Measurements from ENCODE around the gene OR4E1. TPM values are rescaled to one million over a fixed set of nuclear protein-coding genes. Genes with fewer than 3 reads are reported as not detected.
"Not testable (repeated sequence)": the region's sequence is repeated elsewhere in the genome, so short reads cannot be mapped to it uniquely, and the experiment has no call there.

Gene OR4E1
- polyA plus RNA-seq (2013, experiment 1 of 2; ENCODE audit: insufficient read length) = not detected
- not detected for polyA plus RNA-seq (2013, experiment 2 of 2; ENCODE audit: insufficient read length)

GRCh38 chr14:21673718-21674117 is at the start of gene OR4E1:
Gene OR4E1, minus strand, starts transcription at chr14:21673818. Its CDS starts 2,883 bp downstream, at chr14:21670935.
- no peak for DNase-seq

GRCh38 chr14:21721504-21721903 is 47.9 kb upstream of the OR4E1 start:
- no peak for DNase-seq

DNA sequence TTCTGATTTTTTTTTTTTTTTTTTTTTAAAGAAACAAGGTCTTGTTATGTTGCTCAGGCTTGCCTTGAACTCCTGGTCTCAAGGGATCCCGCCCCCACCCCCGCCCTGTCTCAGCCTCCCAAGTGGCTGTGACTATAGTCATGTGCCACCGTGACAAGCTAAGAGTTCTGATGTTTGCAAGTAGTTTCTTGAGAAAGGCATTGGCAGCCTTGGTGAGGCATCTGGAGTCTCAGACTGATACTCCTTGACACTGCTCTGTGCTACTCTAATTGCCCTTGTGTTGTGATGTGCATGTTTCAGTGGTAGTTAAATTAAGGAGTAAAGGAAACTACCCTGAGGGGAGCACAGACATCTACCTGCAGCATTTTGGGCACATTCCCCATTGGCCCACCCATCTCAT is 46.2 kb upstream of the OR4E1 start:
- DNase-seq = no peak

- DNase-seq = no peak
Measured at GRCh38 chr14:21714318-21714929, 40.8 kb upstream of the OR4E1 start.

- DNase-seq = no peak
Measured at GRCh38 chr14:21712036-21712435, 38.4 kb upstream of the OR4E1 start.

DNA sequence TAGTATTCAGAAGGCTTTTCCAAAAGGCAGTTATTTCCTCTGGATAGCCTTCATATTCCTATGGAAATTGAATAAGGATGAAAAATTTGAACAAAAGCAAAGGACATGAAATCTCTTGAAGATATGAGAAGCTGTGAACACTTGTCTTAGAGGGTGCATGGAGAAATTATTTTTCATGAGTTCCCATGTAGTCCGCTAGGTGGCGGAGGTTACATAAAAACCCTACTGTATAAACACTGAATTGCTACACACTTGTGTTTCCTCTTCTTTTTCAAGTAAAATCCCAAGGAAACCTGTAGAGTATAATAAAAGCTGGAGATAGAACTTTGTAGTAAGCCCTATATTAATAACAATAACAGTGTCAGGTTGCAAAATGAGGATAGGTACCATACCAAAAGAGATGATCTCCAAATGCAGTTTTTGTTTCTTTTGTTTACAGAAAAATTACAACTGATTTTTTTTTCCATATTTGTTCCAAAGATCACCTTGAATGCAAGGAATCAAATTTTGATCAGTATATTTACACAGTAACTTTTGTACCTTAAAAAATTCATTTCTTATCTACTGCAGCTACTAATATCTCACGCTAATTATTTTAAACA is 37.8 kb upstream of the OR4E1 start:
- DNase-seq = peak; percentile 31

DNA sequence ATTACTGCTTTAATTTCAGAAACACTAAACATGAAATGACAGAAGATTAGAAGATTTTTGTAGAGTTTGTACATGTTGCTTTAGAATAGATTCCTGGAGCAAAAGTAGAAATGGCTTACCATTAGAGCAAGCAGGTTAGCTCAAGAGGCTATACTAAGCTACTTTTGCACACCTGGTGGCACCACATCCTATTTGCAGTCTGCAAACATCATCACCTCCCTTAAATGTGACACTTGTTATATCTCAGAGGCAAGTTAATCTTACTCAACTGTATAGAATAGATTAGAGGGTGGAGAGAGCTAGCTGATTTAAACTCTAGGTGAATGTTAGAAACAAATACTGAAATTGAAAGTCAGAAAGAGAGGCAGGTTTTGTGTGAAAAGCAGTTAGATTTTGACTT is 30.7 kb upstream of the OR4E1 start:
- DNase-seq = no peak

GRCh38 chr14:21703357-21704326 is 30.0 kb upstream of the OR4E1 start:
- DNase-seq = no peak

DNA sequence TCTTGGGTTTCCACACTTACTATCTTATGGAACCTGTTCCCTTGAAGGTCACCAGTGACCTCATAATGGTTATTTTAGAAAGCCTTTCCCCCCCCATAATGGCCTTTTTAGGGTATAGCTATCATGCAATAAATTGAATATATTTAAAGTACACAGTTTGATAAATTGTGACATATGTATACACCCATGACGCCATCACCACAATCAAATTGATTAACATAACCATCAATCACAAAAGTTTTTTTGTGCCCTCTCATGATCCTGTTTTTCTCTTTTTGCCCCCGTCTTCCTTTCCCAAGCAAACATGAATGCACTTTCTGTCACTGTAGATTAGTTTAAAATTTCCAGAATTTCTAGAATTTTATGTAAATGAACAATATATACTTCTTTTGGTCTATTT is 28.7 kb upstream of the OR4E1 start:
- DNase-seq = no peak

GRCh38 chr14:21699551-21699950 is 25.9 kb upstream of the OR4E1 start:
- DNase-seq = no peak

- DNase-seq = not testable (repeated sequence)
Measured at GRCh38 chr14:21698538-21698937, 24.9 kb upstream of the OR4E1 start.

GRCh38 chr14:21697662-21698061 is 24.0 kb upstream of the OR4E1 start:
- not testable (repeated sequence) for DNase-seq

DNA sequence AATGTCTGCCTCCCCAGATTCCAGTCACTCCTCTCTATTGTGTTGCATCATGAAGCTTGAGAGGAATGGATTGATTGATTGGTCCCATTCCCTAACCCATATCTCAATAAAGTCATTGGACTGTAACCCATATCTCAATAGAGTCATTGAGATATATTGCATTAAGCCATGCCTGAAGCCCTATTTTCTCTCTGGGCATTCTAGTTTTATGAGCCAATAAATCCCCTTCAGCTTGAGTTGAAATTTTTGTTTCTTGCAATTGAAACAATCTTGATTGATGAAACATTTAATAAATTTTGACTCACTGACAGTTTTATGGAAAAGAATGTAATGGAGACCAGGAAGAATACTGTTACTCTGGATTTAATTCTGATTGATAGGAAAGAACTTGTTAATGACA is 20.8 kb upstream of the OR4E1 start:
- no peak for DNase-seq

GRCh38 chr14:21686468-21686867 is 12.8 kb upstream of the OR4E1 start:
- no peak for DNase-seq

DNA sequence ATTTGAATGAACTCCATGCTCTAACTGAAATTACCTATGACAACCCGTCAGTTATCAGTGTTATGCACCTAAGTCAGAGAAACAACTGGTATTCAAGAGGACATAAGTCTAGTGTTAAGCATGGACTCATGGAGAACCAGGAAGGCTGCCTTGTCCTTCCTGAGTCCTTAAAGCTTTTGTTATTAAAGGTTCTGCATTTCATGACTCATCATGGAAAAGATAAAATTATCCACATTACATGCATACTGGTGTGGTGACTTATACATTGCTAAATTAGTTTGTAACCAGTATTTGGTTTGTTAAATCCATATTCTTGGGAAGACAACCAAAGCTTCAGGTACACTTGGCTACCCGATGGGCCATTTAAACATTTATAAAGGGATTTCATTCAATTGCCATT is 6.5 kb upstream of the OR4E1 start:
- DNase-seq = peak; percentile 73

GRCh38 chr14:21675566-21675965 is 1.9 kb upstream of the OR4E1 start:
- DNase-seq = no peak

DNA sequence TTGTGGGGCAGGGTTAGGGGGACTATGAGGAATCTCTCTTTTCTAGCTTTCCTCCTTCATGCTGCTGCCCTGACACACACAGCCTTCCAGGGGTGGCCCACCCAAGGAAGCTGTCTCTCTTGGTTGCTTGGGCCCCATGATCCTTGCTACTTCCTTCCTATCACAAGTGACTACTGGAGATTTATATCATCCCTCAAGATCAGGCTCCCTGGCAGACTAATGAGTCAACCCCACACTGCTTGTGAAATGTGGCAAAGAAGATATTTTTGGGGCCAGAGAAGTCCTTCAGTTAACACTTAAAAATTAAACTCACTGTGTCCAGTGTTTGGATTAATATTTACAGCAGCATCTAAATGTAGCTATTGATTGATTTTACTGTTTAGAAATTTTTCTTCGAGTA is 1.5 kb downstream of the OR4E1 start:
- DNase-seq = peak; percentile 1

- DNase-seq = no peak
Measured at GRCh38 chr14:21671371-21671770, 2.2 kb downstream of the OR4E1 start.

- DNase-seq = no peak
Measured at GRCh38 chr14:21669284-21669683, 4.3 kb downstream of the OR4E1 start.

GRCh38 chr14:21668377-21668776 is 5.2 kb downstream of the OR4E1 start:
- peak; percentile 80 for DNase-seq

- DNase-seq = no peak
Measured at GRCh38 chr14:21656980-21657379, 16.6 kb downstream of the OR4E1 start.

DNA sequence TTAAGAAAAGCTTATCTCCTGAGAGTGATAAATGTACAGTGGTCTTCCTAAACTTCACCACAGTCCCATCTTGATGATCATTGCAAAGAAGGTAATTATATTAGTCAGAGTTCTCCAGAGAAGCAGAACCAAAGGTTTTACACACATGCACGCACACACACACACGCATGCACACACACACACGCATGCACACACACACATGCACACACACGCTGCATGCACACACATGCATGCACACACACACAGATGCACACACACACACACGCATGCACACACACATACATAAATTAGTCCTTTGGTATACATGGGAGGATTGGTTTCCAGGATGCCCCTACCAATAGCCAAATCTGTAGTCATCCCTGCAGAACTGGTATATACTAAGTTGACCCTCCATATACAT is 19.4 kb downstream of the OR4E1 start:
- no peak for DNase-seq

GRCh38 chr14:21653331-21653885 is 20.2 kb downstream of the OR4E1 start, which contains the start of gene OR4E2:
Gene OR4E2, plus strand, starts transcription at chr14:21653835. Its CDS starts 11,248 bp downstream, at chr14:21665083.
- no peak for DNase-seq

Measured in fibroblast of skin of back (primary cell).